ENCODE data around the gene PRKG1. TPM values are rescaled to one million over a fixed set of nuclear protein-coding genes. Genes with fewer than 3 reads are reported as not detected.
A peak's percentile ranks its signal among the peaks of the same experiment; 100 is the strongest.

The PRKG1 gene
- total RNA-seq, 2 donors from 2014 or later = 145 to 381 TPM

DNA sequence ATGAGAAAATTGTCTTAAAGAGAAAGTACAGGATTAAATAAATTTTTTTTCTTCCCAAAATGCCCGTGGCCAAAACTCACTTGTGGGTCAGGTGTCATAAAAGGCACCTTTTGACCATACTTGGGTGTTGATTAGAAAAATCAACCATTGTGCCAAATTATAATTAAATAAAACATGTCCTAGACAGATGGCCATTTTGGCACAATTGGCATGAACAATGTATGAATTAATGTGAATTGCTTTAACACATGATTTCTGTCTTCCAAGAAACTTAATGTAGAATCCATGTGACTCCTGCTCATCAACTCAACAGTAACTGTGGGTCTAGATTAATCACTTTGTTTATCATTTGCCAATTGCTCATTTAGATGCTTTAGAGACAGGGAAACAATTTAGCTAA lies 561.1 kb downstream of the PRKG1 start:
- H3K27me3 ChIP-seq (replicated peaks; ENCODE audit: insufficient read depth) = no peaks in the 10 kb centered on the region
- TF ChIP-seq CTCF (IDR thresholded peaks at IDR 0.05) = no peak
- H3K36me3 ChIP-seq = no peaks in the 10 kb centered on the region
- no peak overlapping the region for H3K27ac ChIP-seq
- no peak overlapping the region for H3K4me3 ChIP-seq
- H3K4me1 ChIP-seq (ENCODE audit: control insufficient read depth in 1 of 2, low read depth in 2 of 2) = peaks cover 0 to 27% of the 10 kb centered on the region in 2 donors
- DNase-seq (ENCODE audit: low spot score) = no peak
- no peak for ATAC-seq (ENCODE audit: insufficient number of reproducible peaks, low FRiP score, low read depth)
- H3K9me3 ChIP-seq = no peaks in the 10 kb centered on the region

GRCh38 chr10:51638211-51638610 lies 563.9 kb downstream of the PRKG1 start:
- DNase-seq (ENCODE audit: low spot score) (no peak), ATAC-seq (ENCODE audit: insufficient number of reproducible peaks, low FRiP score, low read depth) (no peak)
- Histone ChIP-seq H3K9me3 (no peaks in the 10 kb centered on the region), H3K27me3 (replicated peaks; ENCODE audit: insufficient read depth) (no peaks in the 10 kb centered on the region), H3K36me3 (no peaks in the 10 kb centered on the region), H3K27ac (no peak overlapping the region), H3K4me1 (ENCODE audit: control insufficient read depth in 1 of 2, low read depth in 2 of 2) (peaks cover 15 to 33% of the 10 kb centered on the region in 2 donors), H3K4me3 (no peak overlapping the region)
- no peak for TF ChIP-seq CTCF (IDR thresholded peaks at IDR 0.05)

DNA sequence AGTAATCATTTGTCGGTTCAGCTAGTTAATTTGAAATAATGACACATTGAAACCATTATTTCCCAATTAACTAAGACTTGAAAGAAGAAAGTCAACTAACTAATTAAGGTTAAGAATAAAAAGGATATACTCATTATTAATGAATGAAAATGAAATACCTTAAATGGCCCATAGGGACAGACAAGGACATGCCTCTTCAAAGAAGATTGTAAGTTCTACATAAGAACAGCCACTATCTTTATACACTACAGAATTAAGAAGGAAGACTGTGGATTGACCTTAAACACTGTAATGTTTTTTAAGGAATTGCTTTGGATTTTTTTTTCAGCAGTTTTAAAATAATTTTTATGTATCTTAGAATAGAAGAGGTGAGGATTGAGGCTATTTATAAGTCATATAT lies 564.5 kb downstream of the PRKG1 start:
- H3K4me3 ChIP-seq = no peak overlapping the region
- no peaks in the 10 kb centered on the region for H3K27me3 ChIP-seq (replicated peaks; ENCODE audit: insufficient read depth)
- H3K27ac ChIP-seq = no peak overlapping the region
- no peaks in the 10 kb centered on the region for H3K36me3 ChIP-seq
- no peaks in the 10 kb centered on the region for H3K9me3 ChIP-seq
- peak; percentile 9 for TF ChIP-seq CTCF (IDR thresholded peaks at IDR 0.05)
- no peak for DNase-seq (ENCODE audit: low spot score)
- peaks cover 18 to 33% of the 10 kb centered on the region in 2 donors for H3K4me1 ChIP-seq (ENCODE audit: control insufficient read depth in 1 of 2, low read depth in 2 of 2)
- no peak for ATAC-seq (ENCODE audit: insufficient number of reproducible peaks, low FRiP score, low read depth)

- Histone ChIP-seq H3K27me3 (replicated peaks; ENCODE audit: insufficient read depth) (no peaks in the 10 kb centered on the region), H3K27ac (no peak overlapping the region), H3K36me3 (no peaks in the 10 kb centered on the region), H3K4me3 (no peak overlapping the region), H3K9me3 (no peaks in the 10 kb centered on the region), H3K4me1 (ENCODE audit: control insufficient read depth in 1 of 2, low read depth in 2 of 2) (peaks cover 24 to 44% of the 10 kb centered on the region in 2 donors)
- DNase-seq (ENCODE audit: low spot score) = no peak
- ATAC-seq (ENCODE audit: insufficient number of reproducible peaks, low FRiP score, low read depth) = no peak
- no peak for TF ChIP-seq CTCF (IDR thresholded peaks at IDR 0.05)
These were observed 566.0 kb downstream of the PRKG1 start for GRCh38 chr10:51640120-51640819.

GRCh38 chr10:51642581-51642980 lies 568.3 kb downstream of the PRKG1 start:
- no peak for ATAC-seq (ENCODE audit: insufficient number of reproducible peaks, low FRiP score, low read depth)

More at GRCh38 chr10:51642581-51642980, 568.3 kb downstream of the PRKG1 start:
- Histone ChIP-seq H3K36me3 (no peaks in the 10 kb centered on the region), H3K4me3 (peak overlapping the region; percentile 43), H3K27ac (peak overlapping the region; percentile 8 to 46), H3K4me1 (ENCODE audit: control insufficient read depth in 1 of 2, low read depth in 2 of 2) (peaks cover 24 to 49% of the 10 kb centered on the region in 2 donors), H3K9me3 (no peaks in the 10 kb centered on the region), H3K27me3 (replicated peaks; ENCODE audit: insufficient read depth) (no peaks in the 10 kb centered on the region)
- TF ChIP-seq CTCF (IDR thresholded peaks at IDR 0.05) = no peak
- DNase-seq (ENCODE audit: low spot score) = no peak

Measured in thoracic aorta (tissue), 2 donors.